ENCODE results near the gene OR2T29. TPM values are rescaled to one million over a fixed set of nuclear protein-coding genes. Genes with fewer than 3 reads are reported as not detected.
"Not testable (repeated sequence)": the region's sequence is repeated elsewhere in the genome, so short reads cannot be mapped to it uniquely, and the experiment has no call there.

Gene OR2T29
- total RNA-seq, 1 donor from 2014 or later = not detected

- no peaks in the 10 kb centered on the region for H3K36me3 Mint-ChIP-seq (ENCODE audit: unreplicated experiment)
- H3K27ac Mint-ChIP-seq (ENCODE audit: unreplicated experiment) = no peak overlapping the region
- H3K4me3 Mint-ChIP-seq (ENCODE audit: unreplicated experiment) = no peak overlapping the region
- no peaks in the 10 kb centered on the region for H3K27me3 Mint-ChIP-seq (ENCODE audit: unreplicated experiment)
- H3K4me1 Mint-ChIP-seq (ENCODE audit: unreplicated experiment) = no peaks in the 10 kb centered on the region
- H3K9me3 Mint-ChIP-seq (ENCODE audit: unreplicated experiment) = peaks cover 49% of the 10 kb centered on the region
- TF ChIP-seq CTCF (IDR thresholded peaks at IDR 0.05) = no peak
- DNase-seq (ENCODE audit: extremely low spot score, unreplicated experiment) = no peak
Measured at GRCh38 chr1:248585266-248585665, 22.7 kb upstream of the OR2T29 start.

- Mint-ChIP-seq H3K36me3 (ENCODE audit: unreplicated experiment) (no peaks in the 10 kb centered on the region), H3K4me1 (ENCODE audit: unreplicated experiment) (no peaks in the 10 kb centered on the region), H3K27ac (ENCODE audit: unreplicated experiment) (no peak overlapping the region), H3K4me3 (ENCODE audit: unreplicated experiment) (no peak overlapping the region), H3K27me3 (ENCODE audit: unreplicated experiment) (no peaks in the 10 kb centered on the region), H3K9me3 (ENCODE audit: unreplicated experiment) (peaks cover 34% of the 10 kb centered on the region)
- TF ChIP-seq CTCF (IDR thresholded peaks at IDR 0.05) = no peak
- no peak for DNase-seq (ENCODE audit: extremely low spot score, unreplicated experiment)
Measured at GRCh38 chr1:248576260-248576980, 13.8 kb upstream of the OR2T29 start.

- H3K27me3 Mint-ChIP-seq (ENCODE audit: unreplicated experiment); H3K4me3 Mint-ChIP-seq (ENCODE audit: unreplicated experiment); DNase-seq (ENCODE audit: extremely low spot score, unreplicated experiment); H3K36me3 Mint-ChIP-seq (ENCODE audit: unreplicated experiment); H3K4me1 Mint-ChIP-seq (ENCODE audit: unreplicated experiment); H3K27ac Mint-ChIP-seq (ENCODE audit: unreplicated experiment): not testable (repeated sequence)
- peaks cover 25% of the 10 kb centered on the region for H3K9me3 Mint-ChIP-seq (ENCODE audit: unreplicated experiment)
Measured at GRCh38 chr1:248574657-248575056, 12.1 kb upstream of the OR2T29 start, which contains the start of gene OR2T34. Gene OR2T34 (minus strand): TSS chr1:248574757. CDS start chr1:248574757, 0 bp downstream.

- not testable (repeated sequence) for H3K27me3 Mint-ChIP-seq (ENCODE audit: unreplicated experiment); H3K36me3 Mint-ChIP-seq (ENCODE audit: unreplicated experiment); H3K4me1 Mint-ChIP-seq (ENCODE audit: unreplicated experiment); H3K27ac Mint-ChIP-seq (ENCODE audit: unreplicated experiment); H3K4me3 Mint-ChIP-seq (ENCODE audit: unreplicated experiment); DNase-seq (ENCODE audit: extremely low spot score, unreplicated experiment)
- peaks cover 22% of the 10 kb centered on the region for H3K9me3 Mint-ChIP-seq (ENCODE audit: unreplicated experiment)
Measured at GRCh38 chr1:248573856-248574255, 11.3 kb upstream of the OR2T29 start.

- not testable (repeated sequence) for DNase-seq (ENCODE audit: extremely low spot score, unreplicated experiment); H3K4me1 Mint-ChIP-seq (ENCODE audit: unreplicated experiment); H3K27me3 Mint-ChIP-seq (ENCODE audit: unreplicated experiment); H3K27ac Mint-ChIP-seq (ENCODE audit: unreplicated experiment); H3K36me3 Mint-ChIP-seq (ENCODE audit: unreplicated experiment); H3K4me3 Mint-ChIP-seq (ENCODE audit: unreplicated experiment)
- H3K9me3 Mint-ChIP-seq (ENCODE audit: unreplicated experiment) = peaks cover 17% of the 10 kb centered on the region
Measured at GRCh38 chr1:248572049-248572448, 9.5 kb upstream of the OR2T29 start.

GRCh38 chr1:248570811-248571210 is 8.2 kb upstream of the OR2T29 start:
- H3K4me3 Mint-ChIP-seq (ENCODE audit: unreplicated experiment); H3K9me3 Mint-ChIP-seq (ENCODE audit: unreplicated experiment); H3K27ac Mint-ChIP-seq (ENCODE audit: unreplicated experiment); H3K27me3 Mint-ChIP-seq (ENCODE audit: unreplicated experiment); H3K4me1 Mint-ChIP-seq (ENCODE audit: unreplicated experiment); H3K36me3 Mint-ChIP-seq (ENCODE audit: unreplicated experiment); DNase-seq (ENCODE audit: extremely low spot score, unreplicated experiment): not testable (repeated sequence)

- not testable (repeated sequence) for H3K36me3 Mint-ChIP-seq (ENCODE audit: unreplicated experiment); H3K4me1 Mint-ChIP-seq (ENCODE audit: unreplicated experiment); H3K27me3 Mint-ChIP-seq (ENCODE audit: unreplicated experiment); DNase-seq (ENCODE audit: extremely low spot score, unreplicated experiment); H3K27ac Mint-ChIP-seq (ENCODE audit: unreplicated experiment); H3K9me3 Mint-ChIP-seq (ENCODE audit: unreplicated experiment); H3K4me3 Mint-ChIP-seq (ENCODE audit: unreplicated experiment)
Measured at GRCh38 chr1:248569049-248569448, 6.5 kb upstream of the OR2T29 start.

GRCh38 chr1:248565530-248566373 is 3.2 kb upstream of the OR2T29 start:
- H3K27ac Mint-ChIP-seq (ENCODE audit: unreplicated experiment); H3K4me3 Mint-ChIP-seq (ENCODE audit: unreplicated experiment); H3K9me3 Mint-ChIP-seq (ENCODE audit: unreplicated experiment); H3K27me3 Mint-ChIP-seq (ENCODE audit: unreplicated experiment); H3K4me1 Mint-ChIP-seq (ENCODE audit: unreplicated experiment); H3K36me3 Mint-ChIP-seq (ENCODE audit: unreplicated experiment); DNase-seq (ENCODE audit: extremely low spot score, unreplicated experiment): not testable (repeated sequence)

GRCh38 chr1:248551027-248551426 is 11.5 kb downstream of the OR2T29 start:
- not testable (repeated sequence) for H3K9me3 Mint-ChIP-seq (ENCODE audit: unreplicated experiment); H3K27ac Mint-ChIP-seq (ENCODE audit: unreplicated experiment); H3K27me3 Mint-ChIP-seq (ENCODE audit: unreplicated experiment); H3K4me1 Mint-ChIP-seq (ENCODE audit: unreplicated experiment); DNase-seq (ENCODE audit: extremely low spot score, unreplicated experiment); H3K4me3 Mint-ChIP-seq (ENCODE audit: unreplicated experiment); H3K36me3 Mint-ChIP-seq (ENCODE audit: unreplicated experiment)

- not testable (repeated sequence) for H3K4me1 Mint-ChIP-seq (ENCODE audit: unreplicated experiment); H3K4me3 Mint-ChIP-seq (ENCODE audit: unreplicated experiment); DNase-seq (ENCODE audit: extremely low spot score, unreplicated experiment)
Measured at GRCh38 chr1:248547383-248547782, 15.2 kb downstream of the OR2T29 start.

More at GRCh38 chr1:248547383-248547782, 15.2 kb downstream of the OR2T29 start:
- not testable (repeated sequence) for H3K9me3 Mint-ChIP-seq (ENCODE audit: unreplicated experiment); H3K27ac Mint-ChIP-seq (ENCODE audit: unreplicated experiment); H3K36me3 Mint-ChIP-seq (ENCODE audit: unreplicated experiment); H3K27me3 Mint-ChIP-seq (ENCODE audit: unreplicated experiment)
